GM21390 (cell line): ENCODE data around the gene DTNA.

Experiments
- ATAC-seq: cut with Tn5 transposase; IDR thresholded peaks from one replicate; pipeline ENCODE4 v1.9.1; 2021; ENCODE audit not compliant: unreplicated experiment

Gene DTNA

DNA sequence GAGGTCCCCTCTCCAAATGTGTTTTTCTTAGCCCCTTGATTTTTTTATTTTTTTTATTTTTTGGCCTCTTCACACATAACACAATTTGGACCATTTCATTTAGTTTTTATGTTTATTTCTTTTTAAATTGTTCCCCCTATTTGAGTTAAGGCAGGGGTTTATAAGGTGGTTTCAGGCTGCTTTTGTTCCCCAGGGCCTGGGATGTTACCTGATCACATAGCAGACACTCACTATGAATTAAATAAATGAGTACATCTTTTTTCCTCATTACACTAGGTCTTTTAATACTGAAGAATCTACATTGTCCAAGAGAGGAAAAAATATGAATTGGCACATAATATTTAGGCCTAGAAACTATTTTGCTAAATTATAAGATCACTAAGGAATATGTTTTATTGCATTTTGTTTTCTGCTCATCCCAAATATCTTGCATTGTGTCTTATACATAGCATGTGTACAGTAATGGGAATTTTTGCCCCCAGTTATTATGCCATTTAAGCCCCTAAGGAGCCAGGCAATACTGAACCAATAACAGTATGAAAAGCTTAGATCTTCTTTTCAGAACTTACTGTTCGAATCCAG is 218.7 kb downstream of the DTNA start:
- no peak for ATAC-seq

DNA sequence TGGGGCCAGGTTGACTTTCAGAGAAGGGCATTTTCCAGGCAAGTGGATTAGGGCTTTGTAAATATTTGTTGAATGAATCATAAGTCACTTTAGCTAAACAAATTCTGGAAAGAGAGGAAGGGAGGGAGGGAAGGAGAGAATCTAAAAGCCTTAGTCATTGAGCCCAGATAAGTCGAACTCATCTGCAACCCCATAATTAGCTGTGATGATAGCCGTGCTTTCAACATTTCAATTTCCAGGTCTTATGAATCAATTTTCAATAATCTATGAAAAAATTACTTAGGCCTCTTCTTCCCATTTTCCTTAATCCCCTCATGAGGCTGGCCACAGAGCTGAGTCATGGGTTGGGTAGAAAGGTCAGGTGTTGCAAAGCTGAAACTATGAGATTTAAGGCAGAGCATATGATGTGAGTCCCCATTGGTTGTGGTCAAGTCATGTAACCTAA is 219.3 kb downstream of the DTNA start:
- no peak for ATAC-seq

DNA sequence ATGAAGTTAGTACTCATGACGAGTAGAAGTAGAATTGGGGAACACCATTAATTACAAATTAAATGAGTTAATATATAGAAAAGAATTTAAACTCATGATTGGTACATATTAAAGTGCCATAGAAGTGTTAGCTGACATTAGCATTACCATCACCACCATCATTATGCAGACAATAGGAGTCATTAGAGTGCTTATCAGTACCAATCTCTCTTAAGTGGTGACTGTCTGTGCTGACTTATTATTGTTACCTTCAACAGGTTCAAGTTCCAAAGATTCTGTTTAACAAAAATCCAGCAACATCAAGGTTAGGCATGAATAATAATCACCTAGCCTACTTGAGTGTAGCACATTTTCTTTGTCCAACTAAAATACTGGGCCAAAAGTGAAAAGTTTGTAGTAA is 222.3 kb downstream of the DTNA start:
- ATAC-seq = no peak

DNA sequence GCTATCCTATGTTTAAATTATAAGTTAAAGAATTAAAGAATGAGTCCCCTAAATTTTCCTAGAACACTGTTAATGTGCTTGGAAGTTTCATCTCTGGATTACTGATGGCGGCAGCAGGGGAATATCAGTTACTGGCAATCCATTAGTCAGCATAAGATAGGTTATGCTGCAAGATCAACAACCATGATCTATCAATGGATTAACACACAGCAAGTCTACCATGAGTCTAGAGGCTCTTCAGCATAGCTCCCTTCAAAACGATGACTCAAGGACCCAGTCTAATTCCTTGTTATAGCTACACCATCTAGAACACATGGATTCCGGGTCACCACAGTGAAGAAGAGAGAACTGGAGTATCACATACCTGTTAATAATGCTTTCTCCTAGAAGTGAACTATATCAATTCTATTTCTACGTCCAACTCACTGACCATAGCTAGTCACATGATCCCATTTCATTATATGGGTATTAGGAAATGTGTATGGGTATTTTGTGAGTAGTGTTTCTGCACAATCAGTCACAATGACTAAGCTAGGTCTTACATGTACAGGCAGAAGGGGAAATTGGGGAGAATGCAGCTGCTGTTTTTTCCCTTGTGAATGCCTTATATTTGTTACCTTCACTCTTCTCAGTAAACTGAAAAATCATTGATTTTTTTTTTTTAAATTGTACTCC is 222.8 kb downstream of the DTNA start:
- no peak for ATAC-seq

DNA sequence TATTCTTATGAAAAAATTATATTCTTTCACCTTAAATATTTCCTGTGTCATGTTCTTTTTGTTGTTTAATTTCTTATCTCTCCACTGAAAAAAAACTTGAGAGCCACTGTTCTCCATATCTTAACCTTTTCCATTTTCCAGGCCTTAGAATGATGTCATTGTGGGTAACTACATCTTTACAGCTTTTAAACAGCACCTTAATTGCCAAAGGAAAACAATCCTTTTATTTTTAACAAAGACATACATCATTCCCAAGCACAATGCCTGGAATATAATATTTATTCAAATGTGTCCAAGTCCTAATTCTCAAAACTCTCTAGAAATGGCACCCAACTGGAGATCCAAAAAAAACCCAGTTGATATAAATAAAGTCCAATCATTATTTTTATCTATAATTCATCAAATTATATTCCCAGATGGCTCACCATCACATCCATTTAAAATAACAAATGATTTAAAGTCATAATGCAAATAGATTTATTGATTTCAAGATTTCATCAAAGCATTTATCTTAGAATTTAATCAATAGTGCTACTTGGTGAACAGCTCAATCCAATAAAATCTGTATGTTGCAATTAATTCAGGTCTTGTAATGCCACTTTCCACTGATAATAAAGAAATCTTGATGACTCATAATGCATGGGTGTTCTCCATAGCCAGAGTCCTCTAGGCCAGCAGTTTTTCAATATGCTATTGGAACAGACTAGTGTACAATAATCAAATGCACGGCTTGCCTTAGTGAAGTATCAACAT is 224.0 kb downstream of the DTNA start:
- ATAC-seq = no peak

DNA sequence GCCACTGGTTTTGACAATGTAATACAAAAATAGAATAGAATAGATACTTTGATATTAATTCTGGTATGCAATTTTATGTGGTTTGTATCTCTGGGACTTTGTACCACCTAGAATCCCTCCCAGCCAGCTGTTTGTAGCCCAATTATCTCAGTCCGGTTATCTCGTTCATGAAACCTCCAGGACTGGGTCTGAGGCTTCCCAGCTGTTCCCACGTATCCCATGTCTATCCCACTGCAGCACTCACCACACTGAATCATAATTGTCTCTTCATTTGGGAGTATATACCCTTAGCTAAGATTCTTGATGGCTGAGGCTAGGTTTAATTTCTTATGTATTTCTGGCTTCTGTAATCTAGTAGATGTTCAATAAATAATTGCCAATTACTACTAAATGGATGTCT is 226.7 kb downstream of the DTNA start:
- ATAC-seq = no peak

DNA sequence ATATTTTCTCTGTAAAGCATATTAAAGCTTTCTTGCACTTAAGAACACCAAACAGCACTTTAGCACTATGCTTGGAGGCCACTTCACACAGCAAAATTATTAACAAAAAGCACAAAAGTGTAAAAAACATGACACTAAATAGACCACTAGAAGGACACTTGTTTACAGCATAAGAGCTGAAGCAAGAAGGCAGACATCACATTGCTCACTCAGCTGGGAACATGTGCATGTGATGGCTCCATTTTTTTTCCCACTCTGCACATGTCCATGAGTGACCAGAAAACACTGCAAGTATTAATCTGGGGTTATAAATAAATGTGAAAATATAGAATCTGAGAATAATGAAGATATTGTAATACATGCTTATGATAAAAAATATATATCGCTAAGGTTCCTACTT is 228.0 kb downstream of the DTNA start:
- no peak for ATAC-seq
